HCT116 (cell line): ENCODE measurements around the gene GATAD2A. TPM values are rescaled to one million over a fixed set of nuclear protein-coding genes. Genes with fewer than 3 reads are reported as not detected.

Experiments used
- ATAC-seq: fragments of 200-7000 bp; cut with Tn5 transposase; 2 replicates; pipeline ENCODE4 v1.9.1; 2020; ENCODE audit warnings: mild to moderate bottlenecking, moderate library complexity
- BruUV-seq: library from RNA; stranded (reverse); fragments of 400-500 nt; replicated peaks from 2 replicates; lab custom pipeline; 2021; lab: Mats Ljungman, UMichigan
- CTCF ChIA-PET: fragments of 300-600 bp; sonication (Branson Sonifier 250); formaldehyde crosslinking; loops from one replicate; lab custom pipeline; 2021; ENCODE audit warnings: antibody characterized with exemption; lab: Charles Lee
- POLR2A ChIA-PET: fragments of 300-600, 350-600 bp; sonication (Branson Sonifier 250); formaldehyde crosslinking; loops from one replicate; lab custom pipeline; 2021; ENCODE audit warnings: antibody characterized with exemption; lab: Charles Lee
- RAD21 ChIA-PET, 2 experiments: fragments of 300-600 bp; sonication (Branson Sonifier 250); formaldehyde crosslinking; loops; one replicate each; lab custom pipeline; 2023; ENCODE audit warnings: low total read pairs in 2 of 2; ENCODE audit not compliant: uncharacterized antibody in 2 of 2, unreplicated experiment in 2 of 2, low non-redundant PET in 1 of 2; lab: Charles Lee
- DNase-seq: peaks from one replicate; pipeline ENCODE4 v3.0.0-alpha.2; 2010; ENCODE audit warnings: low read depth, low spot score
- H2AFZ ChIP-seq: fragments of 200-600 bp; shearing (Covaris generic), sonication (generic); 2 replicates; pipeline ENCODE4 v1.6.1; 2017; ENCODE audit warnings: low read depth, mixed run types, mixed read lengths, antibody characterized with exemption, low read length; ENCODE audit not compliant: poor library complexity, severe bottlenecking
- H3K27ac ChIP-seq: 2 replicates; pipeline ENCODE4 v1.5.1; 2012; ENCODE audit warnings: low read depth, low read length
- H3K27me3 ChIP-seq: fragments of 200-600 bp; sonication (generic); 2 replicates; pipeline ENCODE4 v1.6.1; 2016; ENCODE audit warnings: mixed run types, low read length, mixed read lengths; ENCODE audit not compliant: insufficient read depth
- H3K36me3 ChIP-seq, 2 experiments: fragments of 200-500 bp in 1 of 2; fragments of 200-600 bp in 1 of 2; sonication (Bioruptor generic) in 1 of 2; sonication (generic) in 1 of 2; 2 replicates each; pipeline versions ENCODE4 v1.5.1 to v1.6.1; 2014 to 2016; ENCODE audit warnings: low read length in 2 of 2, inconsistent platforms in 1 of 2, mixed read lengths in 1 of 2, mixed run types in 1 of 2; ENCODE audit not compliant: insufficient read depth in 2 of 2, control insufficient read depth in 1 of 2
- H3K4me1 ChIP-seq, 2 experiments: fragments of 200-600 bp in 1 of 2; sonication (generic) in 1 of 2; 2 replicates each; pipeline versions ENCODE4 v1.5.1 to v1.6.1; 2012 to 2017; ENCODE audit warnings: low read length in 2 of 2, inconsistent platforms in 1 of 2, mild to moderate bottlenecking in 1 of 2, mixed read lengths in 1 of 2, mixed run types in 1 of 2, moderate library complexity in 1 of 2; ENCODE audit not compliant: insufficient read depth in 2 of 2, control insufficient read depth in 1 of 2
- H3K4me2 ChIP-seq: fragments of 200-600 bp; sonication (generic); 2 replicates; pipeline ENCODE4 v1.6.1; 2017; ENCODE audit warnings: mixed run types, low read length, mixed read lengths
- H3K4me3 ChIP-seq, 2 experiments: fragments of 200-600 bp in 1 of 2; sonication (generic) in 1 of 2; replicated peaks in 1 of 2; 2 replicates each; pipeline ENCODE4 v1.5.1; 2011 to 2016; ENCODE audit warnings: low read length in 2 of 2, control low read depth in 1 of 2, low read depth in 1 of 2, mild to moderate bottlenecking in 1 of 2, mixed read lengths in 1 of 2, mixed run types in 1 of 2
- H3K79me2 ChIP-seq: fragments of 200-600 bp; sonication (generic); 2 replicates; pipeline ENCODE4 v1.6.1; 2017; ENCODE audit warnings: mild to moderate bottlenecking, mixed run types, low read length, moderate library complexity, mixed read lengths; ENCODE audit not compliant: insufficient read depth
- H3K9ac ChIP-seq: fragments of 200-600 bp; sonication (generic); 2 replicates; pipeline ENCODE4 v1.6.1; 2016; ENCODE audit warnings: low read length, mixed read lengths
- H3K9me2 ChIP-seq: fragments of 200-600 bp; sonication (generic), shearing (Covaris generic); 2 replicates; pipeline ENCODE4 v1.6.1; 2017; ENCODE audit warnings: mixed run types, mild to moderate bottlenecking, moderate library complexity; ENCODE audit not compliant: insufficient read depth
- H3K9me3 ChIP-seq, 2 experiments: fragments of 200-500 bp in 1 of 2; fragments of 200-600 bp in 1 of 2; sonication (Bioruptor generic) in 1 of 2; sonication (generic) in 1 of 2; 2 replicates each; pipeline ENCODE4 v1.6.1; 2014 to 2017; ENCODE audit warnings: low read length in 2 of 2, mixed read lengths in 2 of 2, inconsistent platforms in 1 of 2, low read depth in 1 of 2, mild to moderate bottlenecking in 1 of 2, mixed run types in 1 of 2, moderate library complexity in 1 of 2; ENCODE audit not compliant: control insufficient read depth in 1 of 2, insufficient read depth in 1 of 2
- H4K20me1 ChIP-seq: fragments of 200-600 bp; sonication (generic), shearing (Covaris generic); 2 replicates; pipeline ENCODE4 v1.6.1; 2017; ENCODE audit warnings: mixed run types, mild to moderate bottlenecking, moderate library complexity; ENCODE audit not compliant: insufficient read depth
- CBX3 ChIP-seq: IDR thresholded peaks from 2 replicates; pipeline ENCODE4 v1.6.1; 2012; ENCODE audit warnings: low read depth
- CEBPB ChIP-seq: IDR thresholded peaks from 2 replicates; pipeline ENCODE4 v1.6.1; 2012; ENCODE audit warnings: low read depth
- EGR1 ChIP-seq: IDR thresholded peaks from 2 replicates; pipeline ENCODE4 v1.6.1; 2012; ENCODE audit warnings: low read depth
- SIN3A ChIP-seq: IDR thresholded peaks from 2 replicates; pipeline ENCODE4 v1.6.1; 2012; ENCODE audit warnings: low read depth
- ZBTB33 ChIP-seq: IDR thresholded peaks from 2 replicates; pipeline ENCODE4 v1.6.1; 2011; ENCODE audit warnings: mild to moderate bottlenecking, low read length, moderate library complexity; ENCODE audit not compliant: insufficient replicate concordance; ENCODE audit errors: extremely low read depth
- intact Hi-C: fragments of 100-400 bp; cut with micrococcal nuclease; formaldehyde crosslinking; loops from 2 replicates; pipeline ENCODE4 v1.10.0; 2022
- total RNA-seq: library from RNA; stranded (reverse); gene quantifications from one replicate; pipeline ENCODE4 v1.2.1, GENCODE V29; 2021; ENCODE audit not compliant: unreplicated experiment

Gene GATAD2A
- total RNA-seq, 1 experiment from 2014 or later: 130 TPM

GRCh38 chr19:19532806-19533701, 127.6 kb downstream of the GATAD2A start:
- Histone ChIP-seq H3K4me2 (no peak overlapping the region), H3K4me3 (no peak overlapping the region), H3K9ac (no peak overlapping the region), H2AFZ (no peak overlapping the region), H3K27ac (no peak overlapping the region), H3K4me1 (peaks cover 0 to 3% of the 10 kb centered on the region in 2 experiments; a peak in 1 of 4 replicates), H3K9me3 (no peaks in the 10 kb centered on the region), H3K36me3 (no peaks in the 10 kb centered on the region; a peak in 2 of 4 replicates), H4K20me1 (no peaks in the 10 kb centered on the region), H3K27me3 (no peaks in the 10 kb centered on the region), H3K79me2 (no peaks in the 10 kb centered on the region), H3K9me2 (no peaks in the 10 kb centered on the region)
- ChIA-PET CTCF (interaction anchor here (0.6 to 4.8 kb wide), 7 partner anchors 8 to 426 kb away, joined by 3 to 22 read pairs (median 9); partner anchors contain the start of genes GMIP, NDUFA13 and TSSK6), RAD21 (interaction anchor here (0.9 to 1.1 kb wide), 4 partner anchors 8 to 21 kb away, joined by 4 to 5 read pairs (median 4); no protein-coding TSS in a partner anchor), POLR2A (no interaction called here)
- BruUV-seq: no TSS peak
- DNase-seq: no peak
- ATAC-seq: no peak
- intact Hi-C loops: loop anchor here (1.0 kb wide), 1 partner anchor 111 kb away; no protein-coding TSS in a partner anchor
- no peak for TF ChIP-seq SIN3A

GRCh38 chr19:19533841-19534240, 128.4 kb downstream of the GATAD2A start:
- TF ChIP-seq SIN3A (no peak), CBX3 (no peak), CEBPB (no peak), ZBTB33 (no peak), EGR1 (no peak)
- H4K20me1 ChIP-seq: no peaks in the 10 kb centered on the region
- POLR2A ChIA-PET: no interaction called here

More at GRCh38 chr19:19533841-19534240, 128.4 kb downstream of the GATAD2A start:
- no peak for DNase-seq
- intact Hi-C loops: no loop called here
- H3K9me3 ChIP-seq: no peaks in the 10 kb centered on the region
- H3K36me3 ChIP-seq: no peaks in the 10 kb centered on the region; a peak in 1 of 4 replicates
- no peak overlapping the region for H3K4me3 ChIP-seq
- no peaks in the 10 kb centered on the region for H3K79me2 ChIP-seq
- H3K27ac ChIP-seq: no peak overlapping the region
- peaks cover 1 to 8% of the 10 kb centered on the region in 2 experiments; a peak in 2 of 4 replicates for H3K4me1 ChIP-seq
- ChIA-PET CTCF (interaction anchor here (4.8 kb wide), 1 partner anchor 110 kb away, joined by 21 read pairs; the partner anchor contains the start of gene GMIP), RAD21 (no interaction called here)
- no peak overlapping the region for H3K4me2 ChIP-seq
- TSS peak; percentile 17 for BruUV-seq
- H3K9ac ChIP-seq: no peak overlapping the region
- no peak for ATAC-seq
- H3K27me3 ChIP-seq: no peaks in the 10 kb centered on the region
- no peaks in the 10 kb centered on the region for H3K9me2 ChIP-seq
- no peak overlapping the region for H2AFZ ChIP-seq
